Measurements from ENCODE around the gene FLACC1.
"Not testable (repeated sequence)": the region's sequence is repeated elsewhere in the genome, so short reads cannot be mapped to it uniquely, and the experiment has no call there.

The FLACC1 gene

GRCh38 chr2:201249889-201250288, 107.3 kb downstream of the FLACC1 start:
- FAIRE-seq = no peak

GRCh38 chr2:201248288-201248844, 108.8 kb downstream of the FLACC1 start:
- FAIRE-seq = no peak

- FAIRE-seq = no peak
Measured at GRCh38 chr2:201246280-201246679, 110.9 kb downstream of the FLACC1 start.

GRCh38 chr2:201244829-201245228, 112.3 kb downstream of the FLACC1 start:
- no peak for FAIRE-seq

GRCh38 chr2:201242571-201243277, 114.4 kb downstream of the FLACC1 start:
- FAIRE-seq = no peak

- not testable (repeated sequence) for FAIRE-seq
Measured at GRCh38 chr2:201239167-201239935, 117.8 kb downstream of the FLACC1 start.

Measured in endometrium (tissue), 2 donors.